ENCODE data around the gene TECR. TPM values are rescaled to one million over a fixed set of nuclear protein-coding genes. Genes with fewer than 3 reads are reported as not detected.

The TECR gene
- polyA plus RNA-seq, 1 donor from 2014 or later, result 31.4 TPM

GRCh38 chr19:14599548-14600147 is 70.3 kb downstream of the TECR start (continued):
- no peak for TF ChIP-seq SMC3 (conservative IDR thresholded peaks at IDR 0.05; ENCODE audit: poor library complexity)
- no peak for TF ChIP-seq MXI1 (conservative IDR thresholded peaks at IDR 0.05; ENCODE audit: poor library complexity, severe bottlenecking)

GRCh38 chr19:14603990-14604387 is 74.6 kb downstream of the TECR start:
- TF ChIP-seq SMC3 (conservative IDR thresholded peaks at IDR 0.05; ENCODE audit: poor library complexity), result no peak
- TF ChIP-seq EP300 (conservative IDR thresholded peaks at IDR 0.05; ENCODE audit: poor library complexity, severe bottlenecking), result no peak
- no peak for TF ChIP-seq EZH2 (IDR thresholded peaks at IDR 0.05; ENCODE audit: borderline replicate concordance, insufficient read depth, low read length, poor library complexity, severe bottlenecking)
- TF ChIP-seq MXI1 (conservative IDR thresholded peaks at IDR 0.05; ENCODE audit: poor library complexity, severe bottlenecking), result no peak
- TF ChIP-seq REST (IDR thresholded peaks at IDR 0.05; ENCODE audit: borderline replicate concordance), result no peak
- no peak for TF ChIP-seq POLR2AphosphoS5 (IDR thresholded peaks at IDR 0.05)
- no peak for TF ChIP-seq CTCF (IDR thresholded peaks at IDR 0.05; ENCODE audit: poor library complexity, severe bottlenecking)
- no peak for TF ChIP-seq TAF1 (IDR thresholded peaks at IDR 0.05; ENCODE audit: low read depth)
- no peak overlapping the region for H3K4me2 ChIP-seq (ENCODE audit: low read length)
- H3F3A ChIP-seq (ENCODE audit: insufficient read depth, low read length, poor library complexity, severe bottlenecking), result no peaks in the 10 kb centered on the region
- H3K27me3 ChIP-seq (ENCODE audit: insufficient read depth, low read depth, low read length), result no peaks in the 10 kb centered on the region
- no peak overlapping the region for H3K27ac ChIP-seq (ENCODE audit: low read length)
- no peaks in the 10 kb centered on the region for H3K79me2 ChIP-seq (replicated peaks; ENCODE audit: insufficient read depth, low read length)
- H3K9me2 ChIP-seq (ENCODE audit: insufficient read depth, low read length), result no peaks in the 10 kb centered on the region
- H3K9me3 ChIP-seq (ENCODE audit: low read length), result no peaks in the 10 kb centered on the region
- no peaks in the 10 kb centered on the region for H4K20me1 ChIP-seq (ENCODE audit: insufficient read depth)
- no peak overlapping the region for H2AFZ ChIP-seq (ENCODE audit: low read depth, low read length)
- no peaks in the 10 kb centered on the region for H3K36me3 ChIP-seq (ENCODE audit: insufficient read depth, low read length)
- H3K4me3 ChIP-seq (ENCODE audit: low read length), result no peak overlapping the region
- no peak overlapping the region for H3K9ac ChIP-seq (ENCODE audit: low read length)

- H3F3A ChIP-seq (ENCODE audit: insufficient read depth, low read length, poor library complexity, severe bottlenecking), result no peaks in the 10 kb centered on the region
- no peak overlapping the region for H2AFZ ChIP-seq (ENCODE audit: low read depth, low read length)
- H3K4me2 ChIP-seq (ENCODE audit: low read length), result no peak overlapping the region
- H3K27ac ChIP-seq (ENCODE audit: low read length), result no peak overlapping the region
- H3K36me3 ChIP-seq (ENCODE audit: insufficient read depth, low read length), result no peaks in the 10 kb centered on the region
- TF ChIP-seq TAF1 (IDR thresholded peaks at IDR 0.05; ENCODE audit: low read depth) (no peak), SMC3 (conservative IDR thresholded peaks at IDR 0.05; ENCODE audit: poor library complexity) (no peak), EZH2 (IDR thresholded peaks at IDR 0.05; ENCODE audit: borderline replicate concordance, insufficient read depth, low read length, poor library complexity, severe bottlenecking) (no peak), POLR2AphosphoS5 (IDR thresholded peaks at IDR 0.05) (no peak), RAD21 (conservative IDR thresholded peaks at IDR 0.05) (no peak), REST (IDR thresholded peaks at IDR 0.05; ENCODE audit: borderline replicate concordance) (no peak), MXI1 (conservative IDR thresholded peaks at IDR 0.05; ENCODE audit: poor library complexity, severe bottlenecking) (no peak), CTCF (IDR thresholded peaks at IDR 0.05; ENCODE audit: poor library complexity, severe bottlenecking) (no peak)
- no peaks in the 10 kb centered on the region for H3K79me2 ChIP-seq (replicated peaks; ENCODE audit: insufficient read depth, low read length)
- H4K20me1 ChIP-seq (ENCODE audit: insufficient read depth), result no peaks in the 10 kb centered on the region
- no peaks in the 10 kb centered on the region for H3K27me3 ChIP-seq (ENCODE audit: insufficient read depth, low read depth, low read length)
- no peak overlapping the region for H3K9ac ChIP-seq (ENCODE audit: low read length)
- no peaks in the 10 kb centered on the region for H3K9me2 ChIP-seq (ENCODE audit: insufficient read depth, low read length)
- H3K4me3 ChIP-seq (ENCODE audit: low read length), result no peak overlapping the region
- H3K9me3 ChIP-seq (ENCODE audit: low read length), result no peaks in the 10 kb centered on the region
Observed at GRCh38 chr19:14606627-14607026, 77.2 kb downstream of the TECR start.
